Eye (tissue), 1 donor: Measurements from ENCODE around the gene BAIAP2.
"Not testable (repeated sequence)": the region's sequence is repeated elsewhere in the genome, so short reads cannot be mapped to it uniquely, and the experiment has no call there.

Source experiments
- DNase-seq: peaks from one replicate; pipeline ENCODE4 v3.0.0-alpha.2; 2015

Gene BAIAP2

GRCh38 chr17:81144423-81144781 is 109.5 kb downstream of the BAIAP2 start:
- DNase-seq = no peak

- not testable (repeated sequence) for DNase-seq
Observed at GRCh38 chr17:81146208-81146607, 111.3 kb downstream of the BAIAP2 start.

- DNase-seq = no peak
Observed at GRCh38 chr17:81147701-81148100, 112.8 kb downstream of the BAIAP2 start.

GRCh38 chr17:81148571-81148970 is 113.6 kb downstream of the BAIAP2 start:
- no peak for DNase-seq

- DNase-seq = no peak
Observed at GRCh38 chr17:81148986-81149533, 114.1 kb downstream of the BAIAP2 start.

GRCh38 chr17:81150377-81151077 is 115.6 kb downstream of the BAIAP2 start:
- DNase-seq = no peak

- no peak for DNase-seq
Observed at GRCh38 chr17:81151278-81151677, 116.3 kb downstream of the BAIAP2 start.

- no peak for DNase-seq
Observed at GRCh38 chr17:81152288-81152828, 117.4 kb downstream of the BAIAP2 start.

GRCh38 chr17:81153340-81153803 is 118.4 kb downstream of the BAIAP2 start:
- DNase-seq = no peak

- not testable (repeated sequence) for DNase-seq
Observed at GRCh38 chr17:81154016-81154415, 119.1 kb downstream of the BAIAP2 start.

GRCh38 chr17:81154961-81155360 is 120.0 kb downstream of the BAIAP2 start:
- no peak for DNase-seq

GRCh38 chr17:81156866-81157805 is 122.2 kb downstream of the BAIAP2 start:
- no peak for DNase-seq

GRCh38 chr17:81157848-81158687 is 123.1 kb downstream of the BAIAP2 start:
- DNase-seq = no peak

- no peak for DNase-seq
Observed at GRCh38 chr17:81158688-81159590, 124.0 kb downstream of the BAIAP2 start.

- DNase-seq = no peak
Observed at GRCh38 chr17:81159611-81160265, 124.8 kb downstream of the BAIAP2 start.

GRCh38 chr17:81160306-81160705 is 125.4 kb downstream of the BAIAP2 start:
- no peak for DNase-seq

- no peak for DNase-seq
Observed at GRCh38 chr17:81160747-81161453, 125.9 kb downstream of the BAIAP2 start.

GRCh38 chr17:81161536-81161935 is 126.6 kb downstream of the BAIAP2 start:
- no peak for DNase-seq

- no peak for DNase-seq
Observed at GRCh38 chr17:81161972-81162371, 127.0 kb downstream of the BAIAP2 start.

- no peak for DNase-seq
Observed at GRCh38 chr17:81162491-81162890, 127.5 kb downstream of the BAIAP2 start.
